Upper lobe of right lung (tissue), 1 donor: ENCODE data around the gene LPP. TPM values are rescaled to one million over a fixed set of nuclear protein-coding genes. Genes with fewer than 3 reads are reported as not detected.
"Not testable (repeated sequence)": the region's sequence is repeated elsewhere in the genome, so short reads cannot be mapped to it uniquely, and the experiment has no call there.

Experiments used
- ATAC-seq: fragments of 200-7000 bp; cut with Tn5 transposase; one replicate; pipeline ENCODE4 v1.9.1; 2020; ENCODE audit warnings: mild to moderate bottlenecking, moderate library complexity
- DNase-seq: peaks from one replicate; pipeline ENCODE4 v3.0.0-alpha.2; 2020
- H3K27ac ChIP-seq: fragments of 200-600 bp; one replicate; pipeline ENCODE4 v1.8.0; 2022
- H3K27me3 ChIP-seq: fragments of 200-600 bp; one replicate; pipeline ENCODE4 v1.8.0; 2022; ENCODE audit warnings: mild to moderate bottlenecking
- H3K36me3 ChIP-seq: fragments of 200-600 bp; one replicate; pipeline ENCODE4 v1.8.0; 2022
- H3K4me1 ChIP-seq: fragments of 200-600 bp; one replicate; pipeline ENCODE4 v1.8.0; 2022
- H3K4me3 ChIP-seq: fragments of 200-600 bp; one replicate; pipeline ENCODE4 v1.8.0; 2022; ENCODE audit warnings: mild to moderate bottlenecking
- H3K9me3 ChIP-seq: fragments of 200-600 bp; one replicate; pipeline ENCODE4 v1.8.0; 2022
- intact Hi-C: fragments of 100-400 bp; cut with DNase I; formaldehyde crosslinking; loops from one replicate; pipeline ENCODE4 v1.11.0; 2022
- total RNA-seq: library from RNA; stranded (reverse); fragmentation: NEBNext Ultra II Directional; extraction: Animal tissue kit (Norgen Biotek cat#: 25700); gene quantifications from one replicate; pipeline ENCODE4 v1.2.1, GENCODE V29; 2021
- TF ChIP-seq, protein P1 (sequence below): fragments of 200-600 bp; IDR thresholded peaks from one replicate; pipeline ENCODE4 v1.8.0; 2022; ENCODE audit warnings: antibody characterized with exemption
- donor health status: DM: no; HTN: yes; CAD: no; lungs with severe emphysema.

The LPP gene
- total RNA-seq, 1 donor from 2014 or later: 191 TPM

DNA sequence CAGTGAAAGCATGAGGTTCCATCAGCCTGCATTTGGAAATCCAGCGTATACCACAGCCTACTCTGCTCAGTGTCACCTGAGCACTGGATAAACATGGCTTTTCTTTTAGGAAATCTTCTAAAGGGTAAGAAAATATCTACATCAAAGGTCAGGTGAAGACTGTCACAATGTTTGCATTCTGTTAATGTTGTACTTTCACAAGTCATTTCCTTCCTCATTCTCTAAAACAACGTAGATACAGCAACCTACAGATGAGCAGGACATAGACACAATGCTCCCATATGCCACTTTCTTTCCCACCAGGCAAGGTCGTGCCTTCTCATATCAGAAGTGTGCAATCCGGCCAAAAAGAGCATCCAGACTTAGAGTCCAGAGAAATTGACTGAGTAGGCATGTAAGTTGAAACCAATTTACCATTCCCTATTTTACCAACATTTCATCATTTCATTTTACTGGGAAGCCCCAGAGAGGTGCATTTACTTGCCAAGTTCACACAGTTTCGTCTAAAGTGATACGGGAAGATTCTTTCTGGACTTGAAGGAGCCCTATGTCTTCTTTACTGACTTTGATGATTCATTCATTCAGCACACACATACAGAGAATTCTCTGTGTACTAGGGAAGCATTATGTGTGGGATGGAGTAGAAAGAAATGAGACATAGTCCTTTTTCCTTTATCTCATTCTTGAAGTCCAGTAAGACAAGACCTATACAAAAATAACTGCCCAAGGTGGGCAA, 30.6 kb upstream of the LPP start:
- DNase-seq (no peak), ATAC-seq (peak; percentile 54)

DNA sequence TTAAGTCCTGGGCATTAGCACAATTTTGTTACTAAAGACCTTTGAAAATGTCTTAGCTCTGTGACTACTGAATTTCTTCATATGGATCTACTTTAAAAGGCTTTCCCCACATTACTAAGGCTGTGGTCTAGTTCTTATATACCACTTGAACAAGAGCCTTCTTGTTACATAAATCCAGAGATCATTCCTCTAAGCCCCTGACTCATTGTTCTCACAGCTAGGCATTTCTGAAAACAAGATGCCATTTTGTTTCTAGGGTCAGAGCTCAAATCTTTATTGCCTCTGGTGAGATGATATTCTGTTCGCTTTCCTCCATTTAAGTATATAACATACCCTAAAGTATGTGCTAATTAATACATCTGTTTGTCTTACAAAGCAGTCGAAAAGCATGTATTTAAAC, 29.8 kb upstream of the LPP start:
- Histone ChIP-seq H3K27me3 (no peaks in the 10 kb centered on the region), H3K36me3 (no peaks in the 10 kb centered on the region), H3K9me3 (no peaks in the 10 kb centered on the region), H3K27ac (no peak overlapping the region), H3K4me3 (no peak overlapping the region), H3K4me1 (no peaks in the 10 kb centered on the region)
- DNase-seq (no peak), ATAC-seq (no peak)
- intact Hi-C loops: no loop called here
- TF ChIP-seq, protein P1, sequence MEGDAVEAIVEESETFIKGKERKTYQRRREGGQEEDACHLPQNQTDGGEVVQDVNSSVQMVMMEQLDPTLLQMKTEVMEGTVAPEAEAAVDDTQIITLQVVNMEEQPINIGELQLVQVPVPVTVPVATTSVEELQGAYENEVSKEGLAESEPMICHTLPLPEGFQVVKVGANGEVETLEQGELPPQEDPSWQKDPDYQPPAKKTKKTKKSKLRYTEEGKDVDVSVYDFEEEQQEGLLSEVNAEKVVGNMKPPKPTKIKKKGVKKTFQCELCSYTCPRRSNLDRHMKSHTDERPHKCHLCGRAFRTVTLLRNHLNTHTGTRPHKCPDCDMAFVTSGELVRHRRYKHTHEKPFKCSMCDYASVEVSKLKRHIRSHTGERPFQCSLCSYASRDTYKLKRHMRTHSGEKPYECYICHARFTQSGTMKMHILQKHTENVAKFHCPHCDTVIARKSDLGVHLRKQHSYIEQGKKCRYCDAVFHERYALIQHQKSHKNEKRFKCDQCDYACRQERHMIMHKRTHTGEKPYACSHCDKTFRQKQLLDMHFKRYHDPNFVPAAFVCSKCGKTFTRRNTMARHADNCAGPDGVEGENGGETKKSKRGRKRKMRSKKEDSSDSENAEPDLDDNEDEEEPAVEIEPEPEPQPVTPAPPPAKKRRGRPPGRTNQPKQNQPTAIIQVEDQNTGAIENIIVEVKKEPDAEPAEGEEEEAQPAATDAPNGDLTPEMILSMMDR: no peak

More for the DNA sequence above, 30.6 kb upstream of the LPP start:
- no peaks in the 10 kb centered on the region for H3K36me3 ChIP-seq
- intact Hi-C loops: no loop called here
- H3K27ac ChIP-seq: no peak overlapping the region
- no peak overlapping the region for H3K4me3 ChIP-seq
- H3K9me3 ChIP-seq: no peaks in the 10 kb centered on the region
- TF ChIP-seq, protein P1: no peak
- no peaks in the 10 kb centered on the region for H3K27me3 ChIP-seq
- H3K4me1 ChIP-seq: no peaks in the 10 kb centered on the region

DNA sequence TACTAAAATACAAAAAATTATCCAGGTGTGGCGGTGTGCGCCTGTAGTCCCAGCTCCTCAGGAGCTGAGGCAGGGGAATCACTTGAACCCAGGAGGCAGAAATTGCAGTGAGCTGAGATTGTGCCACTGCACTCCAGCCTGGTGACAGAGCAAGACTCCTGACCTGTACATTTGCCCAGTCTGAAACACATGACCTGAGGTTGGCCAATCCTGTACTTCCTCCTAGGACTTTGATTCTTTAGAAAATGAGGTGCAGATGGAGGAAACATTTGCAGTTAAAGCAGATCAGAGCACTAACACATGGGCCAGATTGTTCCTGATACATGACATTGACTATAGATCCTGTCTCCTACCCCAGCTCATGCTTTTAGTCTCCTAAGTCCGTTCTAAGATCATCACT, 28.9 kb upstream of the LPP start:
- H3K27me3 ChIP-seq: no peaks in the 10 kb centered on the region
- no peaks in the 10 kb centered on the region for H3K4me1 ChIP-seq
- no peak overlapping the region for H3K4me3 ChIP-seq
- TF ChIP-seq, protein P1: no peak
- intact Hi-C loops: no loop called here
- no peak overlapping the region for H3K27ac ChIP-seq
- peak; percentile 76 for ATAC-seq
- DNase-seq: no peak
- H3K36me3 ChIP-seq: no peaks in the 10 kb centered on the region
- H3K9me3 ChIP-seq: no peaks in the 10 kb centered on the region

DNA sequence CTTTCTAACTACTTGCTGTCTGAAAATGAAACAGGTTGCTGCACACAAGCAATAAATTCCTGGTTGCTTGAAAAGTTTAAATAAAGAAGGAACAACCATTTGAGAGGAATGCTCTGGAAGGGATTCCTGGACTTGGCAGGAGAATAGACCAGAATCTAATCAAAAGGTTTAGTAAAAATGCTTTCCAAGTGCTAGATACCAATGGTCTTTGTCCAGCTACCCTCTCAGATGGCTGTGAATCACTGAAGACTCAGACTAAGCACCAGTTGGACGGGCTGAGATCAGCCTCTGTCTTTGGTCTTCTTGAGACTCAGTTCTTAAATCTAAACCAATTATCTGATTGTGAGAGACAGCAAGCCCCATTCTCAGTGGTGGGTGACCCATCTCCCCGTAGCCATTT, 27.7 kb upstream of the LPP start:
- DNase-seq (no peak), ATAC-seq (no peak)
- H3K4me3 ChIP-seq: no peak overlapping the region
- intact Hi-C loops: no loop called here
- H3K9me3 ChIP-seq: no peaks in the 10 kb centered on the region
- TF ChIP-seq, protein P1: no peak
- no peaks in the 10 kb centered on the region for H3K27me3 ChIP-seq
- H3K4me1 ChIP-seq: no peaks in the 10 kb centered on the region
- H3K27ac ChIP-seq: no peak overlapping the region
- H3K36me3 ChIP-seq: no peaks in the 10 kb centered on the region

DNA sequence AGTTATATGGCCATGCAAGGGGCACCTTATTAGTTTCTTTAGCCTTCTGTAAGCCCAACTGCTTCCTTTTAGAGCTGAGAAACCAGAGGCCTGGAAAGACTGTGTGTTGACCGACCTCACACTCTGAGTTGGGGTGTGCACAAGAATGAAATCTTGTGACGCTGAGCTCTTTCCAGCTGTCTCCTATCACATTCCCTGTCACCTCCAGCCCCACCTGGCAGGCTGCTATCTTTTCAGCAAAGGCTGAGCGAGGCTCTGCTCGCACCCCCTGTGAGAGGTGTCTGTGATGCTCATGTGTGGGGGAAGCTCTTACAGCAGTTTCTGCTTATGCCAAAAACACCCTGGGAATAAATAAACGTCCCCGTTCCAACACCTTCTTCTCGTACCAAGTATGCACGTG, 27.0 kb upstream of the LPP start:
- Histone ChIP-seq H3K27ac (no peak overlapping the region), H3K9me3 (no peaks in the 10 kb centered on the region), H3K4me1 (no peaks in the 10 kb centered on the region), H3K27me3 (no peaks in the 10 kb centered on the region), H3K36me3 (no peaks in the 10 kb centered on the region), H3K4me3 (no peak overlapping the region)
- DNase-seq (no peak), ATAC-seq (no peak)
- TF ChIP-seq, protein P1: no peak
- intact Hi-C loops: no loop called here

DNA sequence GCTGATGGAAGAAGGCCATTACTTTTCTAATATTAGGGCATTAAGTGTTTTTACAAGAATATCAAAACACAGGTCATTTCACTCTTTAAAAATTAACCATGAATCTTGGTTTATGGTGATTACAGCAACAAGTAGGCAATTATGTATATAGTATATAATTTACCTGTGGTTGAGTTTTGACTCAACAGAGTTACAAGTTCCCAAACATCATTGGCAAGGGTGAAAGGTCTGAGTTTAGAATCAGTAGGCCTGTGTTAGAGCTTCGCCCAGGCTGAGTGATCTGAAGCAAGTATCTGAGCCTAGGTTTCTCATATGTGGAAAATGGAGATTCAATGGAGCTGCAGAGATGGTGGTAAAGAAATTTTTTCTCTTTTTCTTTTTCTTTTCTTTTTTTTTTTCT, 25.1 kb upstream of the LPP start:
- TF ChIP-seq, protein P1: no peak
- H3K27ac ChIP-seq: no peak overlapping the region
- H3K27me3 ChIP-seq: no peaks in the 10 kb centered on the region
- no peaks in the 10 kb centered on the region for H3K9me3 ChIP-seq
- no peak for DNase-seq
- no peaks in the 10 kb centered on the region for H3K36me3 ChIP-seq
- H3K4me1 ChIP-seq: no peaks in the 10 kb centered on the region
- no peak overlapping the region for H3K4me3 ChIP-seq
- intact Hi-C loops: no loop called here
- no peak for ATAC-seq

DNA sequence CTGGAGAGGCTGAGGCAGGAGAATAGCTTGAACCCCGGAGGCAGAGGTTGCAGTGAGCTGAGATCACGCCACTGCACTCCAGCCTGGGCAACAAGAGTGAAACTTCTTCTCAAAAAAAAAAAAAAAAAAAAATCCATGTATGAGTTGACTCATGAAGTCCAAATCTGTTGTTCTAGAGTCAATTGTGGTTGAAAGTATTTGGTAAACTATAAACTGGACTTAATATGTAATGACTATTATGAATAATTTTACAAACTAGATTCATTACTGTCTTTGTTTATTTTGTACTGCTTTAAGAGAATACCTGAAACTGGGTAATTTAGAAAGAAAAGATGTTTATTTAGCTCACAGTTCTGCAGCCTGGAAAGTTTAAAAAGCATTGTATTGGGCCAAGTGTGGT, 22.9 kb upstream of the LPP start:
- H3K9me3 ChIP-seq, H3K36me3 ChIP-seq, H3K4me1 ChIP-seq, intact Hi-C loops, DNase-seq, H3K4me3 ChIP-seq, ATAC-seq, H3K27me3 ChIP-seq, H3K27ac ChIP-seq: not testable (repeated sequence)
